Measurements from ENCODE around the gene UNKL.

Gene UNKL

DNA sequence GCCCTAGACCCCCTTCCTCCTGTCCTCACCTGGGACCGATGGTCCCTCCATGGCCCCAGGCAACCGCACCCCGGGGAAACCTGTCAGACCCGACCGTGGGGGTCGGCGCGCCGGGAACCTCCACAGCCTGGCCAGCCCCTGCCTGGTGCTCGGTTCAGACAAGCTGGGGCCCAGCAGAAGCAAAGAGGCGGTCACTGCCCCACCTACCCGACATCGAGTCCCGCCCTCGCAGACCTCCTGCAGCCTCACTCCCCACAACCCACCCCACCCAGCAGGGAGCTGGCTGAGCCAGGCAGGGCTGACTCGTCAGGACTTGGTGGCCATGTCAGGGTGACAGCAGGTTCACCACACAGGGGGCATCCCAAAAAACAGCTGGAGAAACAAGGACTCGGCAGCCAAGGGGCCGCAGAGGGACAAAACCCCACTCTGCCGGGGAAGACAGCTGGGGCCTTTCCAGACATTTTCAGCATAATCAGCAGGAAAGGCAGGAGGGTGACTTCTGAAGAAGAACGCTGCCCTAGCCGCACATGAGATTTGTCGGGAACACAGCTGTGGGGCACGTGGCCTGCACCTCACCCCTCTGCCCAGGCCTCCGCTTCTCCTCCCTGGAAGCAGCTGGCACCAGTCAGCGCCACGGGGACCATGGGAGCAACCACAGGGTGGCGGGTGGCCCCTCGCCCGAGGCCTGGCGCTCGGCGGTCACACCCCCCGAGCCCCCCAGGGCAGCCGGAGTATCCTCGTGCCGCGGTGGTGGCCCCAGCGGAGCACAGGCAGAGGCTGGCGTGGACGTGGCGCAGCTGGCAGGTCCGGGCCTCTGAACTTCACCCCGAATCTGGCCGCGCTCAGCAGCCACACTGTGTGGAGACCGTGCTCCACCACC lies 39.8 kb downstream of the UNKL start:
- no peak for DNase-seq

DNA sequence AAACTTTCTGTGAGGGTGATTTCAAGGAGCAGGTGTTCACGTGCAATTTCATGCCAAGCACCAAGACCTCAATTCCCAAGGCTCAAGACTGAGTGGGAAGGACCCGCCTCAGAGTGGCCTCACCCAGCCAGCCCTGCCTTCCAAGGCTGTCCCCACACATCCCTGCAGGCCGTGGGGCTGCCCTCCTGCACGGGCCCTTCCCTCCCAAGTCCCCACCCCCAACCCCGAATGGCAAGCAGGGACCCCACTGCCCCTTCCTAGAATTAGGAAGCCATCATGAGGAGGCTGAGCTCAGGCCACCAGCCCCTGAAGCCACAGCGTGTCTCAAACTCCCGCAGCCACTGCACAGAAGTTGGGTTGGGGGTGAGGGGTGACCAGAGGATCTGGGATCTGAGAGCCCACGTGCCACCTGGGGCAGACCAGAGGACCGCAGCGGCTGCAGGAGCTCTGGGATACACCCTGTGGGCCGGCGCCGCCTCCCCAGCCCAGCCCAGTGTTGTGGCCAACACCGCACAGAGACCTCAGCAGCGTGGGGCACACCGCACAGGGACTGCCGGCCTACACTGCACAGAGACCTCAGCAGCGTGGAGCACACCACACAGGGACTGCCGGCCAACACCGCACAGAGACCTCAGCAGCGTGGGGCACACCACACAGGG lies 42.1 kb downstream of the UNKL start:
- no peak for DNase-seq

- no peak for DNase-seq
Observed at GRCh38 chr16:1371054-1371978, 43.2 kb downstream of the UNKL start.

GRCh38 chr16:1367486-1368174 lies 46.9 kb downstream of the UNKL start:
- peak; percentile 56 for DNase-seq

GRCh38 chr16:1366712-1367299 lies 47.7 kb downstream of the UNKL start:
- DNase-seq, result peak; percentile 60

- no peak for DNase-seq
Observed at GRCh38 chr16:1366060-1366711, 48.3 kb downstream of the UNKL start.

DNA sequence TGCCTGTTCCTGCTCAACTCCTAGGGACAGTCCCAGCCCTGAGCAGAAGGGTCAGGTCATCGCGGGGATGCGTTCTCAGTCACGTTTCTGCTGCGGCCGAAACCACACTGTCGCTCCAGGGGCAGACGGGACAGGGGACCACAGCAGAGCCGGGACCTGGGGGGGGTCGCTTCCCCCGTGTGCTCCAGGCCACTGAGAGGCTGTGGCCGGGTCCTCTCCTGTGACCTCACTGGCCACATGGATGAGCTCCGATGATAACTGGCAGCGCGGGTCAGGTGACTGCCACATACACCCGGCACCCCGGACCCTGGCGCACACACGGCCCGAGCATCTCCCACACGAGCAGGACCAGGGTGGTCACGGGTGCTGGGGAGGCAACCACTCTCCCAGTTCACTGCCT lies 50.0 kb downstream of the UNKL start:
- DNase-seq, result no peak

GRCh38 chr16:1363501-1364041 lies 50.9 kb downstream of the UNKL start:
- DNase-seq, result no peak

- DNase-seq, result no peak
Observed at GRCh38 chr16:1362807-1363206, 51.7 kb downstream of the UNKL start.

DNA sequence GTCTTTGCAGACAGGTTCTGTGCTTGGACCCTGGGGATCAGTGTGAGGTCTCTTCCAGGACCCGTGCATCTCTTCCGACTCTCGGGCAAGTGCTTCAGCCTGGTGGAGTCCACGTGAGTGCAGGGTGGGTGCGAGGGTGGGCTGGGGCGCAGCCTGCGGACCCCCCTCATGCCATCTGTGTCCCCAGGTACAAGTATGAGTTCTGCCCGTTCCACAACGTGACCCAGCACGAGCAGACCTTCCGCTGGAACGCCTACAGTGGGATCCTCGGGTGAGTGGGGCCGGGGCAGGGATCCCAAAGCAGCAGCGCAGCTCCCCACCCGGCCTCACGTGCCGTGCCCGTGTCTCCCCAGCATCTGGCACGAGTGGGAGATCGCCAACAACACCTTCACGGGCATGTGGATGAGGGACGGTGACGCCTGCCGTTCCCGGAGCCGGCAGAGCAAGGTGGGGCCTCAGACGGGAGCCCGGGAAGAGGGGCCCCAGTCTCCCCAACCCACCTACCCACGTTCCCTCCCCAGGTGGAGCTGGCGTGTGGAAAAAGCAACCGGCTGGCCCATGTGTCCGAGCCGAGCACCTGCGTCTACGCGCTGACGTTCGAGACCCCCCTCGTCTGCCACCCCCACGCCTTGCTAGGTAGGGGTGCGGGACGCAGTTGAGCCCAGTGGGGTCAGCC lies 52.7 kb downstream of the UNKL start:
- DNase-seq, result no peak

DNA sequence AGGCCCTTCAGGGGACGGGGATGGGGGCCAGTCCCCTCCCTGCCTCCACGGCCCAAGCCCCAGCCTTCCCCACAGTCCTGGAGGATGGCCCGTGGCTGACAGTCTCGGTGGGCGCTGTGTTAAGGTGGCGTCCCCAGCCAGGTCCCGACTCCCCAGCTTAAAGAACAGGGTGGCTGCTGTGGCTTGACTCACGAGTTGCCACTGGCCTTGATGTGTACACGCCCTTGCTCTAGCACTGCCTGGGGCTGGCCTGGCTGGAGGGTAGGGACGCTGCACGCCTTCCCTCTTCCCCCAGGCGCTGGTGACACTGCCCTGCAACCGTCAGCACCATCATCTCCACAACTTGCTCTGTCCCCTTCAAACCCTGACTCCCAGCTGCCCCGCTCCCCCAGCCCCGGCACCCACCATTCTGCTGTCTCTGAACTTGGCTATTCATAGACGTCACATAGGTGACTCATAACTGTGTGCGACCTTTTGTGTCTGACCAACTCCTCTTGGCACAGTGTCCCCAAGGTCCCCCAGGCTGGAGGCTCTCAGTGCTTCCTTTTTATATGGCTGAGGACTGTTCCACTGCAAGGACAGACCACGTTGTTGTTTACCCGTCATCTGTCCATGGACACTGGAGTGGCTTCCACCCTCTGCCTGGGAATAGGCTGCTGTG lies 56.5 kb downstream of the UNKL start:
- no peak for DNase-seq

DNA sequence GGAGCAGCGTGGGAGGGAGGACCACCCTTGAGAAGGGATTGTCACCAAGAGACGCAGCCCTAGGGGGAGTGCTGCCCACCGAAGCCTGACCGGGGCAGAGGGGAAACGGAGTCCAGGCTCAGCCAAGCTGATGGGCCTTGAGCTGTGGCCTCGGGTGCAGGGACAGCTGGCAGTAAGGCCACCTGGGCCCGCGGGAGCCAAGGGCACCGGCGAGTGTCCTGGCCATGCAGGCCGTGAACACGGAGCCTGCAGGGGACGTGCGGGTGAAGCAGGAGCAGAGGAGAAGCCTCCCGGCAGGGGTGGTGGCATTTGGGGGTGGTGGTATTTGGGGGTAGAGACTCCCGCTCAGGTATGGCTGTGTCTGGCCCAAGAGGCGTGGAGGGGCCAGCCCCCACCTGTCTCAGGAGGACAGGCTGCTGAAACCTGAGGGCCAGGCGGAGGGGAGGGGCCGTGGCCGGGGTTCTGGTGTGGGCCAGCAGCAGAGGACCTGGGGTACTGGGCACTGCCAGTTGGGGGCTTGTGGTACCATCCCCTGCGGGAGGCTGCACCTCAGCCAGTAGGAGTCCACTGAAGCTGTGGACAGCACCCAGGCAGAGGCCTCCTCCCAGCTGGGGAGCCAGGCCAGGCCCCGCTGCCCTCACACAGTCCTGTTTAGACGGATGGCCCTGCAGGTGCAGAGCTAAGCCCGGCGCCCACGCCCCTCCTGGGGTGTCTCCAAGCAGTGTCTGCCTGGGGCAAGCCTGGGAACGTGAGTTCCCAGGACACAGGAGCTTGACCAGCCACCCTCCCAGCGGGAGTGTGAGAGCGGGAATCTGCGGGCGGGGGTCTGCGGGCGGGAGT lies 58.2 kb downstream of the UNKL start:
- DNase-seq, result no peak

DNA sequence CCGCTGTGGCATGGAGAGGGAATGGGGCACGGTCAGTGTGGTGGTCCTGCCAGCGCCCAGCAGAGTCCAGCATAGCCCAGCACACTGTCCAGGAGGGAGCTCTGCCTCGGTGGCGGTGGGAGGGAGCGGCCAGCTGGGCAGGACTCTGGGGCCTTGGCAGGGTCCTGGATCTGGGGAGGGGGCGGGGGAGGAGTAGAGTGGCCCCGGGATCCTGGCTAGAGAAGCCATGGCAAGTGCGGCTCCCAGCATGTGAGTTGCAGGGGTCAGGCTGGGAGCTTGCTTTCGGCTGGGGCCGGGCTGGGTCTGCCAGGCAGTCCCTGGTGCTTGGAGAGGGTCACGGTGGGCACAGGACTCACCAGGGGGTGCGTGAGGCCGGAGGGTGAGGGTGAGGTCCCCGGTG lies 58.9 kb downstream of the UNKL start:
- DNase-seq, result no peak

GRCh38 chr16:1354815-1355540 lies 59.5 kb downstream of the UNKL start:
- DNase-seq, result no peak

DNA sequence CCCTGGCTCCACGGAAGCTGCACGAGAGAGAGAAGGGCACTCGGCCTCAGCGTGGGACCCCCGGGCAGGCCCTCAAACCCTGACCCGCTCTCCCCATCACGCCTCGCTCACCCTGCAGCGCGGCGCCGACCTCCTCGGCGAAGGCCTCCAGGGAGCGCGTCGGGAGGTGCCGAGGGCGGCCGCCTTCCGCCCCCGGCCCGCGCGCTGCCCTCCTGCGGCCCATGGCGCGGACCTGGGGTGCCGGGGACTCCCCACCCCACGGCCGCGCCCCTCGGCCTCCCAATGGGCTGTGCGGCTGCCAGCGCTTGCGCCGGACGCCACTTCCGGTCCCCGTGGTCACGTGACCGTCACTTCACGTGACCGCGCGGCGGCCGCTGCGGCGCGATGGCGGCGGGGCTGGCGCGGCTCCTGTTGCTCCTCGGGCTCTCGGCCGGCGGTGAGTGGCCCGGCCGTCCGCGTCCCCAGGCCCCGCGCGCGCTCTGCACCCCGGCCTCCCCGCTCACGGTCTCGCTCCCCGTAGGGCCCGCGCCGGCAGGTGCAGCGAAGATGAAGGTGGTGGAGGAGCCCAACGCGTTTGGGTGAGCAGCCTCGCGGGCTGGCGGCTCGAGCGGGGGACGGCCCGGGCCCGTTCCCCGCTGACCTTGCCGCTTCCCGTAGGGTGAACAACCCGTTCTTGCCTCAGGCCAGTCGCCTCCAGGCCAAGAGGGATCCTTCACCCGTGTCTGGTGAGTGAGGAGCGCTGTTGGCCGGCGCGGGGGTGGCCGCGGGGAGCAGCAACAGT lies 62.7 kb downstream of the UNKL start, which contains the start of the genes GNPTG and TSR3:
GNPTG (plus strand) TSS at position 350 of the 781 bp plus-strand sequence; CDS start at position 385, 35 bp downstream.
TSR3 (minus strand) TSS at position 297 of the 781 bp plus-strand sequence; CDS start at position 223, 74 bp downstream.
- DNase-seq, result peak; percentile 29

DNA sequence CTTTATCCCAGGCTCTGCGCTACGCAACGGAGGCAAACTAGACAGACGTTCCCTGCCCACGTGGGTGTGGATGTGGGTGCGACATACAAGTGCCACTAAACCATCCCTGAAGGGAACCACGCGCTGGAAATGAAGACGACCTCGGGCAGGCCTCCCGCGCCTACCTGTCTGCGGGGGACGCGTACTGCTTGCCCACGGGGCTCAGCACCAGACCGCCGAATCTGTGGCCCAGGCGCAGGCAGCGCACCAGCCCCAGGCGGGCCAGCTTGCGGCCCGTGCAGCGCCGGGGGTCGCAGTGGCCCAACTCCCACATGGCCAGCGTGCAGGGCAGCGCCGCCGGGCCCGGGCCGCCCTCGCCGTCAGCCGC lies 63.3 kb downstream of the UNKL start:
- DNase-seq, result no peak

DNA sequence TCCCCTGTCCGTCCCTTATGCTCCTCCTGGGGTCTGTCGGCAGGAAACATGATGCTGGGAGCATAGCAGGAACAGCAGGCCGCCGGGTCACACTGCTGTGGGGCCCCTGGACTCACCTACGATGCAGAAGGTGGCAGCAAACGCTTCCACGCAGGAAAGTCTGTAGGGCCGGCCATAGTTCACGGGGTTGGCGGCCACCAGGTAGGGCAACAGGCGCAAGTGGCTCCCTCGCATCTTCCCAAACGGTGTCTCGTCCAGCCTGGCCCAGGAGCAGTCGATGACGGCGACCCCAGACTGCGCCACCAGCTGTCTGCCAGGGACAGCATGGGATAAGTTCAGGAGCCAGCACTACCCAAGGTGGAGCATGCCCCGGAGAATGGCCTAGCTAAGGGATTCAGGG lies 63.8 kb downstream of the UNKL start:
- DNase-seq, result no peak

GRCh38 chr16:1349951-1350350 lies 64.6 kb downstream of the UNKL start:
- DNase-seq, result no peak
